Measurements from ENCODE around the gene GGCX.

Gene GGCX

GRCh38 chr2:85553184-85553583, 8.1 kb downstream of the GGCX start:
- DNase-seq (ENCODE audit: low read depth), result no peak
- no peak for TF ChIP-seq CTCF (IDR thresholded peaks at IDR 0.05; ENCODE audit: control insufficient read depth, extremely low read depth, insufficient read depth)
- no peak overlapping the region for H3K4me3 ChIP-seq (ENCODE audit: low read depth, low read length)

- TF ChIP-seq CTCF (IDR thresholded peaks at IDR 0.05; ENCODE audit: control insufficient read depth, extremely low read depth, insufficient read depth), result peak; percentile 90
- H3K4me3 ChIP-seq (ENCODE audit: low read depth, low read length), result no peak overlapping the region
- no peak for DNase-seq (ENCODE audit: low read depth)
Measured at GRCh38 chr2:85551698-85552678, 9.3 kb downstream of the GGCX start.

GRCh38 chr2:85550486-85550885, 10.8 kb downstream of the GGCX start:
- no peak for DNase-seq (ENCODE audit: low read depth)
- TF ChIP-seq CTCF (IDR thresholded peaks at IDR 0.05; ENCODE audit: control insufficient read depth, extremely low read depth, insufficient read depth), result no peak
- no peak overlapping the region for H3K4me3 ChIP-seq (ENCODE audit: low read depth, low read length)

- TF ChIP-seq CTCF (IDR thresholded peaks at IDR 0.05; ENCODE audit: control insufficient read depth, extremely low read depth, insufficient read depth), result no peak
- no peak for DNase-seq (ENCODE audit: low read depth)
- no peak overlapping the region for H3K4me3 ChIP-seq (ENCODE audit: low read depth, low read length)
Measured at GRCh38 chr2:85549826-85550225, 11.5 kb downstream of the GGCX start.

GRCh38 chr2:85549095-85549494, 12.2 kb downstream of the GGCX start:
- H3K4me3 ChIP-seq (ENCODE audit: low read depth, low read length), result no peak overlapping the region
- no peak for DNase-seq (ENCODE audit: low read depth)
- no peak for TF ChIP-seq CTCF (IDR thresholded peaks at IDR 0.05; ENCODE audit: control insufficient read depth, extremely low read depth, insufficient read depth)

- TF ChIP-seq CTCF (IDR thresholded peaks at IDR 0.05; ENCODE audit: control insufficient read depth, extremely low read depth, insufficient read depth), result no peak
- H3K4me3 ChIP-seq (ENCODE audit: low read depth, low read length), result no peak overlapping the region
- no peak for DNase-seq (ENCODE audit: low read depth)
Measured at GRCh38 chr2:85548608-85548900, 12.7 kb downstream of the GGCX start.

Measured in LNCaP clone FGC (cell line).